ENCODE measurements around the gene MEG3. TPM values are rescaled to one million over a fixed set of nuclear protein-coding genes. Genes with fewer than 3 reads are reported as not detected.

MEG3 gene
- total and polyA plus RNA-seq, 2 of the 4 experiments (the other 2 are of a cell fraction) = 31.5 to 556 TPM

DNA sequence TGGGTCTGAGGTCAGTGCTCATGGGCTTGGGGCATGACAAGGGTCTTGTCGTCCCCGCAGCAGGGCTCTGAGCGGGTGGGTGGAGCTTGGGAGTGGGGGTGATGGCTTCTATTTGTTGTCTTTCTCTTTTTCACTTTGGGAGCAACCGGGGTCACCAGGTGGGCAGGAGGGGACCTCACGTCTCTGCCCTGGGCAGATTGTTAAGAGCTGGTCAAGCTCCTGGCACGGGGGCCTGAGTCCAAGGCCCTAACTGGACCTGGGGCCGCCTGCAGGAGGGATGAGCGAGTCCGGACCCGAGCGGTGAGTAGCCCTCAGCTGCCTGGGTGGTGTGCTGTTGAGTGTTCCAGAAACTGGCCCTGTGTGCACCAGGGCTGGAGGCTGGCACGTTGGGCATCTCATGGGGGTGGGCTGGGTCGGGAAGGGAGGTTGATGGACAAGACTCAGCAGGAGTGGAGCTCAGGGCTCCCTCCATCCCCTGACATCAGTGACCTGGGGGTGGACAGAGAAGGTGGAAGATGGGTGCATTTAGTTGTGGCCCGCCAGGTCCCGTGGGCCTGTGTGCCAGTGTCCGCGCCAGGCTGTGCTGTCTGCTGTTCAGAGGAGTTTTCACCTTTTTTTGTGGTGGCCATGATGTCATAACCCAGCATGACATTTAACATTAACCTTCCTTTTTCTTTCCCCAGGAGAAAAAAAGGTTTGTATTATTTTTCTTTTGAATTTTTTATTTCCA, 50.1 kb downstream of the MEG3 start:
- no peak for TF ChIP-seq MAZ (IDR thresholded peaks at IDR 0.05; ENCODE audit: borderline replicate concordance, low read depth, low read length)
- TF ChIP-seq BHLHE40 (IDR thresholded peaks at IDR 0.05; ENCODE audit: low read depth, low read length) = no peak
- no peak for TF ChIP-seq MXI1 (IDR thresholded peaks at IDR 0.05; ENCODE audit: borderline replicate concordance, low read depth, low read length)
- H4K91ac ChIP-seq (ENCODE audit: insufficient read depth, low read depth, low read length) = no peak overlapping the region
- no peak overlapping the region for H2BK120ac ChIP-seq (ENCODE audit: low read depth, low read length)
- no peak overlapping the region for H4K5ac ChIP-seq (ENCODE audit: low read depth, low read length)
- no peak overlapping the region for H2BK5ac ChIP-seq (ENCODE audit: low read depth, low read length, poor library complexity, severe bottlenecking)
- H3K4me1 ChIP-seq (ENCODE audit: control insufficient read depth, insufficient read depth, low read length) = no peaks in the 10 kb centered on the region
- CTCF ChIA-PET = no interaction called here
- no peak overlapping the region for H2AK9ac ChIP-seq (replicated peaks; ENCODE audit: low read depth, low read length, poor library complexity)
- H3K9me1 ChIP-seq (ENCODE audit: insufficient read depth, low read length) = peaks cover 14% of the 10 kb centered on the region; the same call in 1 of the 2 replicates
- H3K79me1 ChIP-seq (ENCODE audit: low read depth in 1 of 2, low read length in 2 of 2) = peaks cover 17 to 62% of the 10 kb centered on the region in 2 experiments; a peak in 3 of 4 replicates
- H3K4me3 ChIP-seq (ENCODE audit: insufficient read depth, low read depth, low read length) = no peak overlapping the region
- no peak overlapping the region for H4K8ac ChIP-seq (ENCODE audit: low read depth in 2 of 2, low read length in 2 of 2)
- BruUV-seq (replicated peaks) = no TSS peak
- no peak overlapping the region for H3K23ac ChIP-seq (ENCODE audit: low read depth, low read length)
- POLR2A ChIA-PET (ENCODE audit: unreplicated experiment) = no interaction called here
- intact Hi-C loops (cut with micrococcal nuclease) (no loop called here), in situ Hi-C loops (cut with MboI; ENCODE audit: low sequenced_read_pairs) (no loop called here), dilution Hi-C loops (cut with HindIII; ENCODE audit: low sequenced_read_pairs, unreplicated experiment) (no loop called here)
- H2BK20ac ChIP-seq (ENCODE audit: low read depth, low read length) = no peak overlapping the region
- no peak overlapping the region for H3K56ac ChIP-seq (ENCODE audit: extremely low read depth, insufficient read depth, low read length)
- DNase-seq = no peak
- no peak overlapping the region for H2AFZ ChIP-seq (replicated peaks; ENCODE audit: low read length, poor library complexity)
- no peak overlapping the region for H2BK15ac ChIP-seq (ENCODE audit: low read depth, low read length)
- H3K36me3 ChIP-seq (ENCODE audit: control insufficient read depth, insufficient read depth, low read length) = peaks cover 55% of the 10 kb centered on the region
- no peaks in the 10 kb centered on the region for H3K27me3 ChIP-seq (ENCODE audit: control insufficient read depth, insufficient read depth, low read length)
- no peak overlapping the region for H3K27ac ChIP-seq (ENCODE audit: insufficient read depth, low read length)
- no peak overlapping the region for H3K14ac ChIP-seq (replicated peaks; ENCODE audit: low read depth, low read length)
- H2AK5ac ChIP-seq (ENCODE audit: low read depth, low read length) = no peak overlapping the region
- H3K4ac ChIP-seq (ENCODE audit: low read depth, low read length) = no peak overlapping the region
- no peak overlapping the region for H3K9ac ChIP-seq (ENCODE audit: low read depth, low read length)
- ATAC-seq (ENCODE audit: low read depth) = no peak
- peaks cover 99% of the 10 kb centered on the region for H4K20me1 ChIP-seq (ENCODE audit: insufficient read depth, low read length)
- no peaks in the 10 kb centered on the region for H3K9me3 ChIP-seq (ENCODE audit: control insufficient read depth, insufficient read depth, low read length)
- H3K18ac ChIP-seq (ENCODE audit: low read depth, low read length) = no peak overlapping the region
- WGBS, 2 experiments (ENCODE audit: extremely low coverage in 2 of 2, insufficient read length in 1 of 2) = 80% methylated on average over 2 of the region's 17 CpGs; no CpG with 5 or more reads in 1 of the 2 experiments
- H3K4me2 ChIP-seq (ENCODE audit: low read depth, low read length) = no peak overlapping the region
